ENCODE results near the gene MMP15.
"Not testable (repeated sequence)": the region's sequence is repeated elsewhere in the genome, so short reads cannot be mapped to it uniquely, and the experiment has no call there.

MMP15 gene

GRCh38 chr16:58025351-58026138 lies at the start of gene MMP15:
TSS of gene MMP15 (plus strand) at chr16:58025754. CDS start at chr16:58026351, 597 bp downstream.
- DNase-seq = peak; percentile 61 to 62

GRCh38 chr16:57976331-57976796 lies 49.2 kb upstream of the MMP15 start:
- DNase-seq = no peak

- DNase-seq = no peak
Measured at GRCh38 chr16:57977418-57978069, 48.0 kb upstream of the MMP15 start.

- not testable (repeated sequence) for DNase-seq
Measured at GRCh38 chr16:57978070-57978465, 47.5 kb upstream of the MMP15 start.

DNA sequence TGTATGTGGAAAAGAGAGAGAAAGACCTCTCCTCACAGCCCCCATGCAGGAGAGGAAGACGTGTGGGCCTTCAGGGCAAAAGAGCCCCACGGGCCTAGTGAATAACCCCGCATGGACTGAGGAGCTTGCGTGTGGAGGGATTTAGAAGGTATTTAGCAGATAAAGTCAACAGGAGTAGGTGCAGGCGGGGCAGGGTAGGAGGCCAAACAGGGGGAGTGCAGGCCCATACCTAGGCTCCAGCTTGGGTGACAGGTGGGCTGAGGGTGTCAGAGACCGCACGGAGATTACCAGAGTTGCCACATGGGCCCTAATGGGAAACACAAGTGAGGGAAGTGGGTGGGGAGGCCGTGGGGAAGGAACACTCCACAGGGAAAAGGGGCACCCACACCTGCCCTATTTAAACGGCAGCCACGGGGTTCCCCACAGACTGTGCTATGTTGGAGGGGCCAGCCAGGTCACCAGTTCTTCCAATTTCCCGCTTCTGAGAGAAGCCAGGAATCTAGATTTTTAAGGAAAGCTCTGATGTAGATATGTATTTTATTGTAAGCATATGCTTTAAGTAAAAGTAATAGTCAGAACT lies 46.5 kb upstream of the MMP15 start:
- no peak for DNase-seq

- no peak for DNase-seq
Measured at GRCh38 chr16:57981636-57982035, 43.9 kb upstream of the MMP15 start.

DNA sequence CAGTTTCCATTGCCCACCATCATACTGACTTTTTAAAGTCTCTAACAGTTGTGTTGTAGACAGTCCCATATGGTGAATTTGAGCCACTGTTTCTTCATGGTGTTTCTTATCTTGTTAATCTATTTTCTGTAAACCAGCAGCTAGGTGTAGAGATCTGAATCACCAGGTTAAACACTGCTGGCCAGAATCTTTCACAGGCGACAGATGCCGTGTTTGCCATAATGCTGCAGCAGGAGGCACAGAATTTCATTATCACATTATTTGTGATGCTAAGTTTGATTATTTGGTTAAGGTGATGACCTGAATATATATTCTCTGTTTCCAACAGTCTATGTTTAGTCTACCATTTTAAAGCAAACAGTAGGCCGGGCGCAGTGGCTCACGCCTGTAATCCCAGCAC lies 43.2 kb upstream of the MMP15 start:
- no peak for DNase-seq

GRCh38 chr16:57984443-57985203 lies 40.9 kb upstream of the MMP15 start:
- peak; percentile 91 for DNase-seq

DNA sequence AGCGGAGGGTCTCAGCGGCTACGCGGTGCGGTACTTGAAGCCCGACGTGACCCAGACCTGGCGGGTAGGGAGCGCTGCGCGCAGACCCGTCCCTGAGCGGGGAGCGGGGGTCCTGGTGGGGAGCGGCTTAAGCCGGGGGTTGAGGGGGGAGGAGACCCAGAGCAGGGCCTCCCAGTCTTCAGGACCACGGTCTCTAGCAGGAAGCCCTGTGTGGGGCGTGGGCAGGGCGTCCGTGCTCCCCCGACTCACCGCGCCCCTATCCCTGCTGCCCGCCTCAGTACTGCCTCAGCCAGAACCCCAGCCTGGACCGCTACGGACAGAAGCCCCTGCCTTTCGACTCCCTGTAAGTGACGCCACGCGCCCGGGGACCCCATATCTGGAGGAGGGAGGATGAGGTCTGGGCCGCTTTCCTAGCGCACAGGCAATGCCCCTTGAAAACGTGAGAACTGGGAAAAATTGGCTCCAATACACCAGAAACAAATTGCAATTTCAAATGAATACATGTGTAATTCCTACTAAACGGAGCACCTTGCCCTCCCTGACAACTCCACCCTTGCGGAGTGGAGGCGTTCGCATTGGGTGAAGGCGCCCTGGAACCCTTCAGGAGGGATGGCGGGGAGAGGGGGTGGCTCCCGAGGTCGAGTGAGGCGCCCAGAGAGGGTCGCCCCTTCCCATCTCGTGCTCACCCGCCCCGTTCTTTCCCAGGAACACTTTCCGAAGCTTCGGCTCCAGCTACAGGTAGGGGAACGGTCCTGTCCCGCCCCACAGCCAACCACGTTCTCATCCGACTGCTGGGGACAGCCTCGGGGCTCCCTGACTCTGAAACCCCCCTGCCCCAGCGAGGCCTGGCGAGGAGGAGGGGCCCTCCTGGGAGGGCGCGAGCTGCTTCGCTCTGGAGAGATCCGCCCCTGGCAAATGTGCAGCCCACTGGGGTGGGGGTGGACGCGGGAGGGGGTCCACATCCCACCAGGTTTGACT lies 40.1 kb upstream of the MMP15 start:
- peak in 1 of 2 experiments; percentile 8 for DNase-seq

DNA sequence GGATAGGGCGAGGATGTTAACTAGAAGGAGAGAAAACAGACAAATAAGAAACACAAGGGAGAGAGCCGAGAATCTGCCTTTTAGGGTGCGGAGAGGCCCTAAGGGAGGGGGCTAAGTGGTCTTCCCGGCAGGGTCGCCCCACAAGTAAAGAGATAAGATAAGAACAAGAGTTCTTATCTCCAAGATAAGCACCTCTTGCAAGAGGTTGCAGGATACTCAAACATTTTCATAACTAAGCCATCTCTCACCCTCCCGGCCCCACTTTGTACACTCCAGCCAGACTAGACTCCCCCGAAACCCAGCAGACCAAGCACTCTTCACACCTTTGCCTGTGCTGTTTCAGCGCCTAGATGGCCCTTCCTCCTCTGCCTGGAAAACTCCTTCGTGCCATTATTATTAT lies 39.4 kb upstream of the MMP15 start:
- no peak for DNase-seq

DNA sequence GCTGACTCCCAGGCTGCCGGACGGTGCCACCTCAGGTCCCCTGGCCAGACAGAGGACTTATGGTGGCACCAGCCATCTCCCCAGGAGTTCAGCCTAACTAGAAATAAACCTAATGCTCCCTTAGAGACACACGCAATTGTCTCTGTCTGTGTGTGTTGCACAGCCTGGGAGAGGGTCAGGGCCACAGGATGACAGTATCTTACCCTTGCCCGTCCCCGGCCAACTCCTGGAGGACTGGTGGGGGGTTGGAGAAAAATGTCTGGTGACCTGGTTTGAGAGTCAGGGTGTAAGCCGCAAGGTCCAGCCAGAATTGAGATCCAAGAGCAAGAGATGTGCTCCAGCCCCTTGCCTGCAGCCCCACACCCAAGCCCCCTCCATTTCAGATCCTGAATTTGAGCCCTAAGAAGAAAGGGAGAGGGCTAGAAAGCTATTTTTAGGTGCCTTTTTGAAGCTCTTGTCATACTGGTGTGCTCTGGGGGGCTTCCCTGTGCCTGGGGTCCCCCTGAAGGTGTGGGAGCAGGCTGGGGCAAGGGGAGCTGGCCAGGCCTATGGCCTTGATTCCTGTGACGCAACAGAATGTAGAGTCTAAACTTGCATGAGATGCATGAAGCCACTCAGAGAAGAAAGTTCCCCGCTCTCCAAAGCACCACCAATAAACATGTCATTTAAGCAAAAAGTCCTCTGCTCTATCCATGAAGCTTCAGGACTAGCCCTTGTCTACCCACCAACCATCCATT lies 37.9 kb upstream of the MMP15 start:
- no peak for DNase-seq

DNA sequence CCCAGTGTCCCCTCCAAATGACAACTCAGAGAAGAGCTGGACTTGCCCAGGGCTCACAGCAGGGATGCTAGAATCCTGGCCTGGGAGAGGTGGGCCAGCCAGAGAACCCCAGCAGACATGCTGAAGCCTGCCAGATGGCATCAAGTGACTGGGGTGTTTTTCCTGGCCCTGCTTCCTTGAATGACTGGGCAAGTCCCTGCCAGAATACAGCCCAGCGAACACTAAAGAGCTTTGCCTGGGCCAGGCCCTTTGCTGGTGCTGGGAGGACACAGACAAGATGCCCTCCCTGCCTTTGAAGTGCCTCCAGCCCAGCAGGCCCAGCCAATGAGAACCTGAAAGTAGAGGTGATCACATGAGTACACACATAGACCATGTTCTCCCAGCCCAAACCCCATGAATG lies 36.6 kb upstream of the MMP15 start:
- no peak for DNase-seq

GRCh38 chr16:57991551-57992059 lies 33.9 kb upstream of the MMP15 start:
- DNase-seq = no peak

DNA sequence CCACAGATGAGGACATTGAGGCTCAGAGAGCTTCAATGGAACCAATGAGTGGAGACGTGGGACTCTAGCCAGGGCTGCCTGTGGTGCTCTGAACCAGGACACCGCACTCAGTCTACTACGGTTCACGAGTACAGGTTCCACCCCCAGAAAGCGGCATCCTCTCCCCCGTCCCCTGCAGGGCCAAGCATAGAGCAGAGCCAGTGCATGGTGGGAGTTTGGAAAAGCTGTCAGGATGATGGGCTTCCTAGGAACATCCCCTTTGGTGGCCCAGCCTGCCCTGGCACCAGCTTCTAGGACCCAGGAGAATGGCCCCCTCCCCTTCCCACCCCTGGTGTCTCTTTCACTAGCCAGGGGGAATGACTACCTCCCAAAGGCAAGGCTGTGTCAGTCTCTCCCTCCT lies 33.5 kb upstream of the MMP15 start:
- no peak for DNase-seq

GRCh38 chr16:57993438-57993837 lies 32.1 kb upstream of the MMP15 start:
- DNase-seq = no peak

DNA sequence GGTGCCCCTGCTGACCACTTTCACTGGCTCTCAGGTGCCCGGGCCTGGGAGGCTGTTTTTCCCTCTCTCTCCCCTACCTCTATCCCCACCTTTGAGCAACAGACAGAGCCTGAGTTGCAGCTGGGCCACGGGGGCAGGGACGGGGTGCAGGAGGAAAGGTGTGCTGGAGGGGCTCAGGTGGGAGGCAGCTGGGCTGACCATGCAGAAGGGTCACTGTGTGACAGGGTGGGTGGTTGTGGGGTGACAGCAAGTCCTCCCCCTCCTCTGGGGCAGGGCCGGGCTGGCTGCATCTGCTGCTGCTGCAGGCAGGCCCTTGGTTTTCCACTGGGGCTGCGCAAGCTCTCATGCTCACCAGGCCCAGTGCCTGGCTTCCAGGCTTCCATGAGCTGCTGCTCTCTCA lies 31.7 kb upstream of the MMP15 start:
- DNase-seq = no peak

DNA sequence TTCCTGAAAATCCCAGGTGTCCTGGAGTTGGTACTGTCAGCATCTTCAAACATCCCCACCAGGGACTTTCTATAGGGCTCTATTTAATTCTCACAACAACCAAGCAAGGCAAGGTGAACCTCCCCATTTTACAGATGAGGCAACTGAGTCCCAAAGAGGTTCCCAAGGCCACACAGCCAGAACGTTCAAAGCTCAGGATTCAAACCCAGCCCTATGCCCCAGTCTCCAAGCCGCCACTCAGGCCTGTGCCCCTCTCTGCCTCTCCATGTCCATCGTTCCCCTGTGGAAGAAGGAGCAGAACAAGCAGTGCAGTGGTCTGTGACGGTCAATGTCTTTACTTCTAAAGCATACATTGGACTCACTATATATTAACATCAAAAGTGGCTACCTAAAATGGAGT lies 31.2 kb upstream of the MMP15 start:
- no peak for DNase-seq

- peak in 1 of 2 experiments; percentile 15 for DNase-seq
Measured at GRCh38 chr16:57994778-57995177, 30.8 kb upstream of the MMP15 start.

GRCh38 chr16:57995721-57996405 lies 29.7 kb upstream of the MMP15 start:
- DNase-seq = no peak

DNA sequence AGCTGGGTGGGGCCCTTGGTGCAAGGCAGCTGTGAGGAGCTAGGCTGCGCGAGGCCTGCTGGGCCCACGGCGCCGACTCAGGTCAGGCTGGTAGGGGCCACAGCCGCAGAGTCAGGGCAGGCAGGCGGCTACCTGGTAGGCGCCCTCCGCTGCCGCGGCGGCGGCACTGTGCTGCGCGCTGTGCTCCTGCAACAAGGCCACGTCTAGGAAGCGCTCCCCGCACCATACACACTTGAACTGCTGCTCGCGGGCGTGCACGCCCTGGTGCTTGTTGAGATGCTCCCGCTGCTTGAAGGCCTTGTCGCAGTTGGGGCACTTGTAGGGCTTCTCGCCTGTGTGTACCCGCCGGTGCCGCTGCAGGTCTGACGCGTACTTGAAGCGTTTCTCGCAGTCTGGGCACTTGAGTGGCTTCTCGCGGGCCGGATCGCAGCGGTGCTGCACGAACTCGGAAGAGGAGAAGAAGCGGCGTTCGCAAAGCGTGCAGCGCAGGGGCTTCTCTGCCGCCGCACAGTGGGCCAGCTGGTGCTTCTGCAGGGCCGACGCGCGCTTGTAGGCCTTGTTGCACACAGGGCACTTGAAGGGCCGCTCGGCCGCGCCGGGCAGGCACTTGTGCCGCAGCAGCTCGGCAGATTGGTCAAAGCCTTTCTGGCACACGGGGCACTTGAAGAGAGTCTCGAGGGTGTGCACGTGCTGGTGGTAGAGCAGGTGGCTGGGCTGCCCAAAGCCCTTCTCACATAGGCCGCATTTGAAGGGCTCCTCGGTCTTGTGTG lies 29.0 kb upstream of the MMP15 start:
- DNase-seq = no peak
